MM.1S (cell line): ENCODE data around the gene NFIX.

ENCODE experiments used
- DNase-seq: peaks from one replicate; pipeline ENCODE4 v3.0.0-alpha.2; 2015
- H2AFZ ChIP-seq: fragments of 300-600 bp; sonication (generic); 2 replicates; pipeline ENCODE4 v1.6.0; 2016; ENCODE audit warnings: antibody characterized with exemption, low read length
- H3F3A ChIP-seq: fragments of 300-600 bp; sonication (generic); 2 replicates; pipeline ENCODE4 v1.6.1; 2016; ENCODE audit warnings: mild to moderate bottlenecking, antibody characterized with exemption, low read length, moderate library complexity, mixed read lengths; ENCODE audit not compliant: insufficient read depth
- H3K27ac ChIP-seq: fragments of 300-600 bp; sonication (generic); 2 replicates; pipeline ENCODE4 v1.5.1; 2016; ENCODE audit warnings: mild to moderate bottlenecking, low read length
- H3K27me3 ChIP-seq: fragments of 300-600 bp; sonication (generic); replicated peaks from 2 replicates; pipeline ENCODE4 v1.6.0; 2016; ENCODE audit warnings: low read length; ENCODE audit not compliant: insufficient read depth
- H3K36me3 ChIP-seq: fragments of 300-600 bp; sonication (generic); replicated peaks from 2 replicates; pipeline ENCODE4 v1.6.1; 2016; ENCODE audit warnings: mild to moderate bottlenecking, low read length, mixed read lengths; ENCODE audit not compliant: insufficient read depth
- H3K4me1 ChIP-seq: fragments of 300-600 bp; sonication (generic); 2 replicates; pipeline ENCODE4 v1.6.1; 2016; ENCODE audit warnings: low read length, mixed read lengths
- H3K4me2 ChIP-seq: fragments of 300-600 bp; sonication (generic); 2 replicates; pipeline ENCODE4 v1.6.0; 2016; ENCODE audit warnings: low read depth, low read length
- H3K4me3 ChIP-seq: fragments of 300-600 bp; sonication (generic); 2 replicates; pipeline ENCODE4 v1.5.1; 2016; ENCODE audit warnings: low read length, mixed read lengths
- H3K79me2 ChIP-seq: fragments of 300-600 bp; sonication (generic); 2 replicates; pipeline ENCODE4 v1.6.1; 2016; ENCODE audit warnings: mixed run types, low read length, mixed read lengths
- H3K9ac ChIP-seq: fragments of 300-600 bp; sonication (generic); 2 replicates; pipeline ENCODE4 v1.6.1; 2016; ENCODE audit warnings: low read length, mixed read lengths
- H3K9me2 ChIP-seq: fragments of 300-600 bp; sonication (generic); replicated peaks from 2 replicates; pipeline ENCODE4 v1.6.1; 2016; ENCODE audit warnings: mild to moderate bottlenecking, low read length, mixed read lengths; ENCODE audit not compliant: insufficient read depth
- H3K9me3 ChIP-seq: fragments of 300-600 bp; sonication (generic); replicated peaks from 2 replicates; pipeline ENCODE4 v1.6.1; 2016; ENCODE audit warnings: mild to moderate bottlenecking, low read length, mixed read lengths; ENCODE audit not compliant: insufficient read depth
- H4K20me1 ChIP-seq: fragments of 300-600 bp; sonication (generic); 2 replicates; pipeline ENCODE4 v1.6.1; 2016; ENCODE audit warnings: mild to moderate bottlenecking, low read length, moderate library complexity, mixed read lengths; ENCODE audit not compliant: insufficient read depth
- CTCF ChIP-seq: fragments of 300-600 bp; sonication (generic); IDR thresholded peaks from 2 replicates; pipeline ENCODE4 v1.5.1; 2016; ENCODE audit warnings: antibody characterized with exemption, low read length, mixed read lengths
- EZH2 ChIP-seq: fragments of 300-600 bp; sonication (generic); optimal IDR thresholded peaks from 2 replicates; pipeline ENCODE3; 2017; ENCODE audit warnings: low read depth, mild to moderate bottlenecking, antibody characterized with exemption, low read length, mixed read lengths
- EZH2phosphoT487 ChIP-seq: fragments of 300-600 bp; sonication (generic); IDR thresholded peaks from 2 replicates; pipeline ENCODE4 v1.6.1; 2018; ENCODE audit warnings: antibody characterized with exemption, low read length

NFIX gene

GRCh38 chr19:13089857-13090507, 94.7 kb downstream of the NFIX start:
- H3K79me2 ChIP-seq, result no peaks in the 10 kb centered on the region
- no peaks in the 10 kb centered on the region for H4K20me1 ChIP-seq
- no peak for DNase-seq
- H3K9me2 ChIP-seq, result no peaks in the 10 kb centered on the region
- no peak overlapping the region for H3K27ac ChIP-seq
- peaks cover 6% of the 10 kb centered on the region for H3K4me1 ChIP-seq
- no peaks in the 10 kb centered on the region for H3K9me3 ChIP-seq
- no peak overlapping the region for H3K9ac ChIP-seq
- no peak overlapping the region for H3K4me2 ChIP-seq
- no peak for TF ChIP-seq EZH2phosphoT487
- no peak for TF ChIP-seq EZH2
- no peak for TF ChIP-seq CTCF
- peaks cover 11% of the 10 kb centered on the region for H3K27me3 ChIP-seq
- H2AFZ ChIP-seq, result no peak overlapping the region
- H3K36me3 ChIP-seq, result no peaks in the 10 kb centered on the region
- no peaks in the 10 kb centered on the region for H3F3A ChIP-seq
- H3K4me3 ChIP-seq, result no peak overlapping the region

GRCh38 chr19:13090511-13091231, 95.4 kb downstream of the NFIX start:
- Histone ChIP-seq H3K27ac (no peak overlapping the region), H3K9ac (no peak overlapping the region), H3K9me3 (no peaks in the 10 kb centered on the region), H3K4me2 (no peak overlapping the region), H2AFZ (no peak overlapping the region), H3K4me1 (peaks cover 4% of the 10 kb centered on the region; the same call in 1 of the 2 replicates), H3K36me3 (no peaks in the 10 kb centered on the region), H3F3A (peaks cover 4% of the 10 kb centered on the region; the same call in 1 of the 2 replicates), H3K4me3 (no peak overlapping the region), H4K20me1 (no peaks in the 10 kb centered on the region), H3K9me2 (no peaks in the 10 kb centered on the region), H3K79me2 (no peaks in the 10 kb centered on the region), H3K27me3 (peaks cover 16% of the 10 kb centered on the region)
- no peak for TF ChIP-seq CTCF
- no peak for TF ChIP-seq EZH2phosphoT487
- TF ChIP-seq EZH2, result no peak
- no peak for DNase-seq

DNA sequence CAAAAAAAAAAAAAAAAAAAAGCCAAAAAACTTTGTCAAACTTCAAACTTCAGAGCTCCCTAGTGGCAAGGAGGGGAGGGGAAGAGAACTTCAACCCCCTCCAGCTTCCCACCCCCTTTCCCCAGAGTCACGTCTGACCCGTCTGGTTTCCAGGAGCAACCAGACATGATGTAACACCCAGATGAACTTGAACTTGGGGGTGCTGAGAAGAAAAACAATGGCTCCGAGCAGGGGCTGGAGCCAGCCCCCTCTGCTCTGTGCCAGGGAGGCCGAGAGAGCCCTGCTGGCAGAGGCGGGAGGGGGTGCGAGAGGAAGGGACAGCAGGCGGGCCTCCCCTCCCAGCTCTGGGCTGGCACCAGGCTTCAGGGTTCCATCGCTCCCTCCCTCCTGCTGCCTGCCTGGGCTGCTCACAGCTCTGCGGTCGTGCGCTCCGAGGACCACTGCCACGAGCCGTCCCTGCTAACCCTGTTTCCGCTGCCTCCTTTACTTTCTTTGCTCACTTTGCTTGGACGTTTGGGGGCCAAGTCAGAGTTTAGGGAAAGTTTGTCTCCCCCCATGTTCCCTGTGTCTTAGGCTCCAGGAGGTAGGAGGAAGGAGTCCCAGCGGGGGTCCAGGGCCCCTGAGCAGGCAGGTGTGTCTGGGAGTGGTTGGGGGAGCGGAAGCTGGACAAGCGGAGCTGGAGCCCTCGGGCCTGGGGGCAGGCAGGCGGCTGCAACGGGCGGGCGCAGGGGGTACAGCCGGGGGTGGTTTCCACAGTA, 96.3 kb downstream of the NFIX start:
- H3K36me3 ChIP-seq, result no peaks in the 10 kb centered on the region
- H3K27me3 ChIP-seq, result peaks cover 26% of the 10 kb centered on the region
- H3K9me3 ChIP-seq, result no peaks in the 10 kb centered on the region
- peaks cover 8% of the 10 kb centered on the region for H3F3A ChIP-seq
- TF ChIP-seq CTCF (no peak), EZH2 (no peak), EZH2phosphoT487 (no peak)
- H3K9ac ChIP-seq, result no peak overlapping the region
- H3K4me2 ChIP-seq, result no peak overlapping the region
- no peak overlapping the region for H3K4me3 ChIP-seq
- no peaks in the 10 kb centered on the region for H3K9me2 ChIP-seq
- no peak for DNase-seq
- H4K20me1 ChIP-seq, result no peaks in the 10 kb centered on the region
- H2AFZ ChIP-seq, result no peak overlapping the region
- H3K79me2 ChIP-seq, result no peaks in the 10 kb centered on the region
- no peak overlapping the region for H3K27ac ChIP-seq
- H3K4me1 ChIP-seq, result peaks cover 12% of the 10 kb centered on the region
